BE2C (cell line): ENCODE measurements around the gene TXNRD3.

ENCODE experiments used
- DNase-seq: peaks from one replicate; pipeline ENCODE4 v3.0.0-alpha.2; 2020
- H3K27me3 ChIP-seq: fragments of 250-450 bp; sonication (Bioruptor Pico); 2 replicates; pipeline ENCODE4 v1.5.1; 2020; ENCODE audit warnings: mild to moderate bottlenecking
- H3K36me3 ChIP-seq: fragments of 250-450 bp; sonication (Bioruptor Pico); 2 replicates; pipeline ENCODE4 v1.5.1; 2020; ENCODE audit warnings: mild to moderate bottlenecking
- H3K4me1 ChIP-seq: fragments of 250-450 bp; sonication (Bioruptor Pico); 2 replicates; pipeline ENCODE4 v1.5.1; 2020
- H3K4me3 ChIP-seq: 2 replicates; pipeline ENCODE4 v1.5.1; 2011; ENCODE audit warnings: low read depth, low read length
- H3K9me3 ChIP-seq: fragments of 250-450 bp; sonication (Bioruptor Pico); 2 replicates; pipeline ENCODE4 v1.5.1; 2020
- TF ChIP-seq, protein P1 (sequence below): IDR thresholded peaks from 2 replicates; pipeline ENCODE4 v1.5.1; 2012; ENCODE audit warnings: mild to moderate bottlenecking, low read depth, low read length

The TXNRD3 gene

DNA sequence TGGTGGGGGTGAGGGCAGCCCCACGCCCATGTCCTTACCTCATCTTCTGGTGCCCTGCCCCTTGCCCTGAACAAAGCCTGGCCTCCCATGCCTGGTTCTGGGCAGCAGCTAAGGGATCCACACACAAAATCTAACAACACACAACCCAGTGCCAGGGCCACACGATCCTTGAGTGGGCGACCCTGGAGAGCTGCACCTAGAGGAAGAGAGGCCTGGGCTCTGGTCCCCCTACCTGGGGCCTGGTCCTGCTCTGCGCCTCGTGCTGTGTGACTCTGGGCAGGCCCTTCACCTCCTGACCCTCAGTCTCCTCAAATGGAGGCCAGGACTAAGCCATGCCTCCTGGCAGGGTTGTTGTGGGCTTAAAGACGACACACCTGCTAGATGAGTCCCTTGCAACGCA lies 76.2 kb downstream of the TXNRD3 start:
- H3K4me3 ChIP-seq: no peak overlapping the region
- H3K36me3 ChIP-seq: no peaks in the 10 kb centered on the region
- no peaks in the 10 kb centered on the region for H3K27me3 ChIP-seq
- no peak for DNase-seq
- H3K4me1 ChIP-seq: no peaks in the 10 kb centered on the region
- no peaks in the 10 kb centered on the region for H3K9me3 ChIP-seq
- TF ChIP-seq, protein P1, sequence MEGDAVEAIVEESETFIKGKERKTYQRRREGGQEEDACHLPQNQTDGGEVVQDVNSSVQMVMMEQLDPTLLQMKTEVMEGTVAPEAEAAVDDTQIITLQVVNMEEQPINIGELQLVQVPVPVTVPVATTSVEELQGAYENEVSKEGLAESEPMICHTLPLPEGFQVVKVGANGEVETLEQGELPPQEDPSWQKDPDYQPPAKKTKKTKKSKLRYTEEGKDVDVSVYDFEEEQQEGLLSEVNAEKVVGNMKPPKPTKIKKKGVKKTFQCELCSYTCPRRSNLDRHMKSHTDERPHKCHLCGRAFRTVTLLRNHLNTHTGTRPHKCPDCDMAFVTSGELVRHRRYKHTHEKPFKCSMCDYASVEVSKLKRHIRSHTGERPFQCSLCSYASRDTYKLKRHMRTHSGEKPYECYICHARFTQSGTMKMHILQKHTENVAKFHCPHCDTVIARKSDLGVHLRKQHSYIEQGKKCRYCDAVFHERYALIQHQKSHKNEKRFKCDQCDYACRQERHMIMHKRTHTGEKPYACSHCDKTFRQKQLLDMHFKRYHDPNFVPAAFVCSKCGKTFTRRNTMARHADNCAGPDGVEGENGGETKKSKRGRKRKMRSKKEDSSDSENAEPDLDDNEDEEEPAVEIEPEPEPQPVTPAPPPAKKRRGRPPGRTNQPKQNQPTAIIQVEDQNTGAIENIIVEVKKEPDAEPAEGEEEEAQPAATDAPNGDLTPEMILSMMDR: no peak

DNA sequence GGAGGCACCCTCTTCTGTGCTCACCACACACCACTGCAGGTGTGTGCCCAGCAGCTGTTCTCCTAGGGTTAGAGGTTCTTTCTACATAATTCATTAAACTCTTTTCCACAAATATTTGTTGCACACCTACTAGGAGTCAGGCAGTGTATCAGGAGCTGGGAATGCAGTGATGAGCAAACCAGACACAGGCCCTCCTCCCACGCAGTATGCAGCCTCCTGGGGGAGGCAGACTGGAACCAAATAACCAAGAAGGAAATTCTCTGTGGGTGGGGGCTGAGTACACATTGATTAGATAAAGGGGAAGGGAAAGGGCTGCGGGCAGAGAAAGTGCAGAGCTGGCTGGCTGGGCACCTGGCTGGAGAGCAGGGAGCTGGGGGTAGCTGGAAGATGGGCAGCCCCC lies 77.7 kb downstream of the TXNRD3 start:
- H3K4me1 ChIP-seq: peaks cover 5% of the 10 kb centered on the region
- H3K4me3 ChIP-seq: no peak overlapping the region
- no peaks in the 10 kb centered on the region for H3K36me3 ChIP-seq
- TF ChIP-seq, protein P1: no peak
- H3K27me3 ChIP-seq: no peaks in the 10 kb centered on the region
- H3K9me3 ChIP-seq: no peaks in the 10 kb centered on the region
- no peak for DNase-seq

DNA sequence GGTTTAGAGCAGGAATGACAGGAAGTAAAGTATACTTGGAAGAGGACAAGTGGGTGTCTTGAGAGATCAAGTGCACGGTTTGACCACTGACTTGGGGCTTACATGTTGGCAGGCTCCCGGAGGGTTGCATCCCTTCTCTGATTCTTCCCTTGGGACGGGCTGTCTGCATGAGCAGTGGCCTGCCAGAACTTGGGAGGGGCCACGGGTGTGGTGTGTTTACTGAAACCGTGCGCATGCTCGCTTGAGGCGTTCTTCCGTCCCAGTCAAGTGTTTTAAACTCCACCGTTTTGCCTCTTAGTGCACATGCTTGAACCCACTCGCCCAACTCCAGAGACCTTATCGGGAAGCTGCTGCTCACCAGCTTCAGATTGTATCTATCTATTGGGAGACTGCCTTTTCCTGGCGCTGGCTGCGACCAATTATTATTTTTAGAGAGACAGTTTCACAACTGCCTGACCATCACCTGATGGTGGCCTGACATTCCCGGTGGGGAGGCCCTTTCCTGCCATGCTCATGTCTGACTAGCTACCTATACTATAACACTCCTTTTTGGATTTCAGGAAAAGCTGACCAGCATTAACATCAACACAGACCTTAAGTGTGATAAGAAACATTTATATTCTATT lies 81.3 kb downstream of the TXNRD3 start:
- Histone ChIP-seq H3K27me3 (no peaks in the 10 kb centered on the region), H3K9me3 (no peaks in the 10 kb centered on the region), H3K4me1 (peaks cover 5% of the 10 kb centered on the region), H3K36me3 (no peaks in the 10 kb centered on the region), H3K4me3 (peak overlapping the region; percentile 23; the same call in 1 of the 2 replicates)
- peak; percentile 77 for DNase-seq
- TF ChIP-seq, protein P1: no peak

DNA sequence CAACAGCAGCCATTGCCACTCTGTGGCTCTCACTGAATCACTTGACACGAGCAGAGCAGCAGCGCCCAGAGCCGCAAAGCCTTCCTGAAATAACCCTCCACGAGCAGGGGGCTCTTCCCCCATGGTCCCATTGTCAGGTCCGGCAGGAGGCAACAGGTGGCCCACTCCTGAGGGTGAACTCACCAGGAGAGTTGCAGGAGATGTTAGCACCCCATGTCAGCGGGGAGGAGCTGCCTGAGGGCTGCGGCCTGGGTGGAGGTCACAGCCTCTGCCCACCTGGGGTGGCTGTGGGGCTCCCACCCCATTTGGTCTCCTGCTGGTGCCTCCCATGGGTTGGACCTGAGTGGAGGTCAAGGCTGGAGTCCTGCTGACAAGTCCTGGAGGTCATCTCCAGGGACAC lies 83.8 kb downstream of the TXNRD3 start:
- DNase-seq: no peak
- Histone ChIP-seq H3K9me3 (no peaks in the 10 kb centered on the region), H3K27me3 (no peaks in the 10 kb centered on the region), H3K4me3 (no peak overlapping the region), H3K4me1 (peaks cover 5% of the 10 kb centered on the region), H3K36me3 (no peaks in the 10 kb centered on the region)
- TF ChIP-seq, protein P1: no peak

DNA sequence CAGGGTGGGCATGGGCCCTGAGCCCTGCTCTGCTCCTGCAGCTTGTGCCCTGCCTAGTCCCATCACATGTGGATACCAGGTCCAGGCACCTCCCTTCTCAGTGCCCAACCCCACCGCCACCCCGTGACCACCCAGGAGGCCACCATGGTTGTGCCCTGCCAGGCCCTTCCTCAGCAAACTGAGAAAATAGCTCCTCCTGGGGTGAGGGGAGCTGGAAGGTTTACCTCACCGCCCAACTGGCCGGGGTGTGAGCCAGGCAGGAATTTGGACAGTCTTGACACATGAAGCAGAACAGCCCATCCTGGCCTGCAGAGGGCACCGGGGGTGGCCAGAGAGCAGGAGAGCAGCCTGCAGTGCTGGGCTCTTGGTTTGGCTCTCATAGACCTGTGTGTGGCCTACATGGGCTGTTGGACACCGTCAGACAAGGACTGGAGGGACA lies 84.8 kb downstream of the TXNRD3 start:
- no peak for DNase-seq
- H3K27me3 ChIP-seq: no peaks in the 10 kb centered on the region
- H3K36me3 ChIP-seq: no peaks in the 10 kb centered on the region
- TF ChIP-seq, protein P1: no peak
- H3K4me1 ChIP-seq: peaks cover 5% of the 10 kb centered on the region
- no peak overlapping the region for H3K4me3 ChIP-seq
- no peaks in the 10 kb centered on the region for H3K9me3 ChIP-seq

DNA sequence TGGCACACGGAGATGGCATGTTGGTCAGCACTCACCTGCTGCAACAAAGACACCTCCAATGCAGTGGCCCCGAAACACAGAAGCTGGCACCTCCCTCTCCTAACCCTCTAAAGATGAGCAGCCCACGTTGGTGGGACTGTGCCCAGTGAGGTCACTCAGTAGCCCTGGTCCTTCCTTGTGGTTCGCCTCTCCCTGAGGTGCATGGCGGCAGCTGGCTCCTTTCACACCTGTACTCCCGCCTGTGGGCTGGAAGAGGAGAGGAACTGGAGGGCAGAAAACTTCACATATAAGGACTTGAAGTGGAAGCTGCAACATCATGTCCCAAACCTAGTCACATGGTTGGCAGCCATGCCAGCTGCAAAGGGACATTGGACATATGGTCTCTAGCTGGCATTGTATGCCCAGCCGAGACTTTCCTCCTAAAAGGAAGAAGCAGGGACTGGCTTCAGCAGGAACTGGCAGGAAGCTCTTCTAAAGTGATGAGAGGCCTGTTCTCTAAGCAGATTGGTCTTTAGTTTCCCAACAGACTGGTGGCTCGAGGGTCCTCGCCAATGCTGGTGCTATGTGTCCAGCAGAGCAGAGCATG lies 85.4 kb downstream of the TXNRD3 start:
- DNase-seq: no peak

More for the DNA sequence above, 85.4 kb downstream of the TXNRD3 start:
- TF ChIP-seq, protein P1: no peak
- Histone ChIP-seq H3K27me3 (no peaks in the 10 kb centered on the region), H3K36me3 (no peaks in the 10 kb centered on the region), H3K4me3 (no peak overlapping the region), H3K9me3 (no peaks in the 10 kb centered on the region), H3K4me1 (peaks cover 5% of the 10 kb centered on the region)
